GM12878 (cell line): Measurements from ENCODE around the gene DIP2C.

Experiments
- IRF5 ChIP-seq: fragments of 450-650 bp; IDR thresholded peaks from 2 replicates; pipeline ENCODE4 v1.6.1; 2017; ENCODE audit warnings: borderline replicate concordance
- RFX5 ChIP-seq: IDR thresholded peaks from 2 replicates; pipeline ENCODE4 v1.6.1; 2011; ENCODE audit warnings: low read depth, low read length, improper control_type of control experiment
- SIN3A ChIP-seq: IDR thresholded peaks from 2 replicates; pipeline ENCODE4 v1.6.1; 2012; ENCODE audit warnings: low read depth, low read length, improper control_type of control experiment
- ZNF687 ChIP-seq: fragments of 450-650 bp; IDR thresholded peaks from 2 replicates; pipeline ENCODE4 v1.6.1; 2017; ENCODE audit warnings: mild to moderate bottlenecking, moderate library complexity

- TF ChIP-seq RFX5 = no peak
- TF ChIP-seq ZNF687 = no peak
- no peak for TF ChIP-seq IRF5
- no peak for TF ChIP-seq SIN3A
These were observed 399.9 kb downstream of the DIP2C start for GRCh38 chr10:289581-289980.
